ENCODE measurements around the gene BMPER.
A peak's percentile ranks its signal among the peaks of the same experiment; 100 is the strongest.

The BMPER gene

DNA sequence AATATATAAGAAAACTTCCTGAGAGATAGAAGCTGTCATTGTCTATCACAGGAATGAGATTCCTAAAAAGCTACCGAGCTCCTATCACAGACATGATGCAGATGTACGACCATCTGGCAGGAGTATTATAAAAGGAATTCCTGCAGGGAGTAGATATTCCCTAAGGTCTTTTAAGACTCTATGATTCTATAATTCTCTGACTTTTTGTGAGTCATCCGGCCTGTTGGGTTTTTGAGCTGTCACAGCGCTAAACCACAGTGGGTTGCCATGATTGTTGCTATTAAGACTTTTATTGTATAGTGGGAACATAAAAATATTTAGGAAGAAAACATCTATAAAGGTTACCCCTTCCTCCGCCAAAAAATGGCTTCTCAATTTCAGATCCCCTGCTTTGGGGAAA lies 223.4 kb downstream of the BMPER start:
- FAIRE-seq (no peak), DNase-seq (ENCODE audit: insufficient read length, low spot score) (no peak)

- FAIRE-seq (no peak), DNase-seq (ENCODE audit: insufficient read length, low spot score) (no peak)
Observed at GRCh38 chr7:34130558-34131295, 225.4 kb downstream of the BMPER start.

DNA sequence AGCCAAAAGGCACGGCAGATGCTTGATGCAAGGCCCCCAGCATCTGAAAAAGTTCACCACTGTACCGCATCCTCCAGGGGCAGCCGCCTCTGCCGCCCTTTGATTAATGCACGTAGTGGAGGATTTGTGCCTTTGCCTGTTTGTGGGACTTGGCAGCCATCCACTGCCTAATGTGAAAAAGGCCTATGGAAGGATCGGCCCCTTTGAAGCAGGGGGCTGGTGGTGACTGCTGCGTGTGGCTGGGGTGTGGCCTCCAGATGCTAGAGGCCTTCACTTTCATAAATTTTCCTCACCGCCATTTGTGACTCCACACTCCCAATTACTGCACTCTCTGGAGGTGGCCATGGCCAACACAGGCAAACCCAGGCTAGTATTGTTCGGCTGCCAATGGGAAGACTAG lies 226.0 kb downstream of the BMPER start:
- FAIRE-seq (no peak), DNase-seq (ENCODE audit: insufficient read length, low spot score) (no peak)

DNA sequence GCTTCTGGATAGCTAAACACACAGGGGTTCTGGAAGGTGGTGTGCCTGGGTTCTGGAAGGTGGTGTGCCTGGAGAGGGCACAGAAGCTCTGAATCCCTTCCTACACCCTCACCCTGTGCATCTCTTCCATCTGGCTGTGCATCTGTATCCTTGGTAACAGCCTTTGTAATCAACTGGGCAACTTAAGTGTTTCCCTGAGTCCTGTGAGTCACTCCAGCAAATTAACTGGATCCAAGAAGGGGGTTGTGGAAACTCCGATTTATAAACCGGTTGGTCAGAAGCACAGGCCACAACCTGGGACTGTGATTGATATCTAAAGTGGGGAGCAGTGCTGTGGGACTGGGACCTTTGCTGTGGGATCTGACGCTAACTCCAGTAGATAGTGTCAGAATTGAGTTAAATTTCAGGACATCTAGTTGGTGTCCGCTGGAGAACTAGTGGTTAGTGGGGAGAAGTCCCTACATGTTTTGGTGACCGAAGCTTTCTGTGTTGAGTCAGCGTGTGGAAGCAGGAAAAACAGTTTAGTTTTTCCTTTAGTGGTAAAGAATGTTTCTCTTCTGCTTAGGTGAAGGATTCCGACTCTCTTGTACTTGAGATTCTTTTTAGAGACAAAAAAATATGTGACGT lies 228.1 kb downstream of the BMPER start:
- DNase-seq (ENCODE audit: insufficient read length, low spot score) (no peak), FAIRE-seq (no peak)

GRCh38 chr7:34133983-34134782 lies 228.8 kb downstream of the BMPER start:
- no peak for FAIRE-seq

GRCh38 chr7:34135924-34136323 lies 230.6 kb downstream of the BMPER start:
- no peak for DNase-seq (ENCODE audit: insufficient read length, low spot score)
- no peak for FAIRE-seq

More at GRCh38 chr7:34133983-34134782, 228.8 kb downstream of the BMPER start:
- DNase-seq (ENCODE audit: insufficient read length, low spot score), result peak; percentile 8

DNA sequence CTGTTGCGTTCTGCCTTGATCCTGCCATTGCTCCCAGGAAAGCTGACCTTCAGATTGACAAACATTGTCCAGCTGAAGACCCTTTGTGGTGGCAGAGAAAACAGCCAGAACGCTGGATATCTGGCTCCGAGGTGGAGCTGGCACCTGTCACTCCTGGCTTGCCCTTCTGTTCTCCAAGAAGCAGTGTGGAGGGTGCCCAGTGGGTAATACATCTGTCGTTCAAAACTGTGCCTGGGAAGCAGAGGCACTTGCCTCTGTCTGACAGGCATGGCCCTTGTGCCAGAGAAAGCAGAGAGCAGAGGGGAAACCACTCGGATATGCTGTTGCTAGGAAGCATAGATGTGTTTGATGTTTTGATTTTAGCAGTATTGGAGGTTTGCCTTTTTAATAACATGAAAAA lies 231.4 kb downstream of the BMPER start:
- no peak for FAIRE-seq
- DNase-seq (ENCODE audit: insufficient read length, low spot score), result no peak

DNA sequence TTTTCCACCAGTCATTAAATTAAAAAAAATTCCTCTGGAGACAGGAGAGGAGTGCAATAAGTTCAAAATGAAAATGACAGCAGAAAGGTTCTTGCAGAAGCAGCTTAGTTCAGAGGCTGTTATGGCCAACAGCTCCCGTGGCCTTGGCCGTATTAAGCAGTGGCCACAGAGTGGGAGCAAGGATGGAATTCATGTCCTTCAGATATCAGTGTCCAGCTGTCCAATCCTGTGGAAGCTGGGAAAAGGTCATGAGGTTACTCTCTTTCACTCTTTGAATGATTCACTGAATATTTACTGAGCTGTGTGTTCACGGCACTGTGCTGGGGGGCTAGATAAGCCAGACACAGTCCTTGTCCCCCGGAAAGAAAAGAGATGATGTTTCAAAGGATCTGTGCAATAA lies 231.8 kb downstream of the BMPER start:
- FAIRE-seq (no peak), DNase-seq (ENCODE audit: insufficient read length, low spot score) (no peak)

- no peak for DNase-seq (ENCODE audit: insufficient read length, low spot score)
- FAIRE-seq, result no peak
Observed at GRCh38 chr7:34138483-34138882, 233.1 kb downstream of the BMPER start.

- FAIRE-seq, result no peak
- no peak for DNase-seq (ENCODE audit: insufficient read length, low spot score)
Observed at GRCh38 chr7:34139086-34139485, 233.7 kb downstream of the BMPER start.

DNA sequence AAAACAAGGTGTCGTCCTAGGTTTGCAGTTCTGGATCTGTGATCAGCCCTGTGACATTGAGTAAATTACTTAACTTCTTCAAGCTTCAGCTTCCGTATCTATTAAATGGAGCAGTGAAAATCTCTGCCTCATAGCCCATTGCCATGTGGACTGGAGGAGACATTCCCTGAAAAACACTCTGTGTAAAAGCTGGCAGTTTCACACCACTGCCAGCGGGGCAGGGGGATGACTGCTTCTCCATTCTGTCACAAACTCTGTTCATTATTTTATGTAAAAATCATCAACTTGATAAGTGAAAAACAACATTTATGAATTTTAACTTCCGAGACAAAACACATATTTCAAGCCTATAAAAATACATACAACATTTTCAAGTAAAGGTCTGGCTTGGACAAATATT lies 234.7 kb downstream of the BMPER start:
- DNase-seq (ENCODE audit: insufficient read length, low spot score), result no peak
- no peak for FAIRE-seq

DNA sequence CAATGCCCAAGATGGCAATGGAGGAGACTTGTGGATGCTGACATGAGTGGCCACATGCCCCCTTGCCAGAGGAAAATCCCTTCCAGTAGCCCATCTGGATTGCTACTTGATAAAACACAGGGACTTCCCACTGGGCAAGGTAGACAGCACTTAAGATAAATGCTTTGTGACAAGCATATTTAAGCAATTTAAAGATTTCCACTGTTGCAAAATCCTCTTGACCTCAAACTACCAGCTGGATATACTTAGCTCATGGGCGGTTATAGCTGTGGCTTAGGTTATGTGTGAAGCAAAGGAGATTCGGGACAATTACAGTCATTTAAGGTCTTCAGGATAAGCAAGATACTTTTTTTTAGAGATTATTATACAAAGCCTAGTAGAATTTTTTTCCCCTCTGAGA lies 238.1 kb downstream of the BMPER start:
- no peak for FAIRE-seq
- DNase-seq (ENCODE audit: insufficient read length, low spot score), result no peak

- FAIRE-seq (no peak), DNase-seq (ENCODE audit: insufficient read length, low spot score) (no peak)
Observed at GRCh38 chr7:34145603-34146002, 240.3 kb downstream of the BMPER start.

DNA sequence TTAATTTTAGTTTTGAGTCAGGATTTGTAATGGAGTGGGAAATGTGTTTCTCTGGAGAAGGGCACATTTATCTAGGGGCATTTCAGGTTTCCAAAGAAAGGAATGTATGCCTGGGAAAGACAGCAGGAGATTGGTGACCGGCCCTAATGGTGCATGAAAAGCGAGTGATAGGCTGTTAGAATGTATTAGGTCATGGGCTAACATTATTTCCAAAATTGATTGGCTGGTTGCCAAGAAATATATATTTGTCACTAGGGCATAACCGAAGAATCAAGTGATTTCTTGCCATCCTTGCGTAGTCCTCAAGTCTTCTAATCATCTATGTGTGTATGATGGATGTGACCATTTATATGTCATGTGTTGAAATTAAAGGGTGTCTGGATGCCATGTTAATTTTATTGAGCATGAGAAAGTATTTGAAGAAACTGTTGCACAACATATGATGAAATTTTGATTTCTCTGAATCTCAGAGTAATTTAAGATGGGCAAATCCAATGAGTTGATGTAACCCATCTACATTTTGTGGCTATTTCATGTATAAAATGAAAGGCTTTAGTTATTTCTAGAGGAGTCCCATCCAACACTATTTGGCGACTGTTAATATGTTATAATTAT lies 248.4 kb downstream of the BMPER start:
- no peak for FAIRE-seq
- no peak for DNase-seq (ENCODE audit: insufficient read length, low spot score)

GRCh38 chr7:34155220-34155908 lies 250.0 kb downstream of the BMPER start:
- DNase-seq (ENCODE audit: insufficient read length, low spot score) (no peak), FAIRE-seq (no peak)

GRCh38 chr7:34156336-34156735 lies 251.0 kb downstream of the BMPER start:
- FAIRE-seq (no peak), DNase-seq (ENCODE audit: insufficient read length, low spot score) (no peak)

DNA sequence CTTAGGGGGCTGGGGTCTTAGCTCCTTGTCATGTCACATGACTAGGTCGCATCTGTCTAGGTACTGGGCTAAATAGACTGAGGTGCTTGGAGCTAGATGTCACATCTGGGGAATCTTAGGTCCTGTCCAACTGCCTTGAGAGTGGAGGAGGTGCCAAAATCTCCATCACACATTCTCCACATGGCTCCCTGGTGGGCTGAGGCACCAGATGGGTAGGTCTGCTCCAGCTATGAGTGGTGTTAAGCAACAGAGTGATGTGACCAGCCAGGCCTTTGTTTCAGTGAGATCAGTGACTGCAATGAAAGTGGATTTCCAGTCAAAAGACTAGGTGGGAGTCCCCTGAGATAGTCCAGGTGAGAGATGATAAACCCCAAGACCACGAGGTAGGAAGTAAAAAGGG lies 251.8 kb downstream of the BMPER start:
- no peak for FAIRE-seq
- no peak for DNase-seq (ENCODE audit: insufficient read length, low spot score)

GRCh38 chr7:34158368-34159153 lies 253.2 kb downstream of the BMPER start:
- FAIRE-seq, result no peak
- DNase-seq (ENCODE audit: insufficient read length, low spot score), result no peak

GRCh38 chr7:34160261-34160752 lies 255.0 kb downstream of the BMPER start:
- FAIRE-seq, result no peak

More at GRCh38 chr7:34160261-34160752, 255.0 kb downstream of the BMPER start:
- no peak for DNase-seq (ENCODE audit: insufficient read length, low spot score)

Data from GM19239 (cell line).